Neural progenitor cell (in vitro differentiated cells): Measurements from ENCODE around the gene AGRP.

Source experiments
- EZH2 ChIP-seq: fragments of 200-600 bp; sonication (generic); IDR thresholded peaks from 2 replicates; pipeline ENCODE4 v1.6.1; 2017; ENCODE audit warnings: antibody characterized with exemption, mild to moderate bottlenecking, moderate library complexity
- EZH2phosphoT487 ChIP-seq: fragments of 200-600 bp; sonication (generic); IDR thresholded peaks from 2 replicates; pipeline ENCODE4 v1.6.1; 2017; ENCODE audit warnings: antibody characterized with exemption
- TF ChIP-seq, protein P1 (sequence below): fragments of 200-600 bp; sonication (generic); IDR thresholded peaks from 2 replicates; pipeline ENCODE4 v1.5.1; 2017; ENCODE audit warnings: antibody characterized with exemption, mild to moderate bottlenecking

DNA sequence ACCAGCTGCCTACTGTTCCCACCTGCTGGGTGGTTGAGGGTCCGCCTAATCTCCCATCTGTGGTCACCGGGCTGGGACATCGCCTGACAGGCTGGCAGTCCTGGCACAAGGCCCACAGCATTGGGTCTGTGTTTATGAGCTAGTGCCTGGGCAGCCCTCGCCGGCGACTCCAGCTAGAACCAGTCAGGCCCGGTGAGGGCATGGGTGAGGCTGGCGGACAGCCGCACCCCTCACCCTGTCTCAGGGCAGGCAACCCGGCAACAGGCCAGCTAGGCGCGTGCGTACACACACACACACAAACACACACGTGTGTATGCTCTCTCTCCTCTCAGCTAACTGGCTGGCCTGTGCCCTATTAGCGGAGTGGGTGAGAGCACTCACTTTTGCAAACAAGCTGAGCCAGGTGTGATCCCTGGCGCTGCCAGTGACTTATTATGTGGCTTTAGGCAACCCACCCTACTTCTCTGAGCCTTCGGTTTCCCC is 42.0 kb downstream of the AGRP start:
- TF ChIP-seq EZH2 (no peak), EZH2phosphoT487 (no peak)
- TF ChIP-seq, protein P1, sequence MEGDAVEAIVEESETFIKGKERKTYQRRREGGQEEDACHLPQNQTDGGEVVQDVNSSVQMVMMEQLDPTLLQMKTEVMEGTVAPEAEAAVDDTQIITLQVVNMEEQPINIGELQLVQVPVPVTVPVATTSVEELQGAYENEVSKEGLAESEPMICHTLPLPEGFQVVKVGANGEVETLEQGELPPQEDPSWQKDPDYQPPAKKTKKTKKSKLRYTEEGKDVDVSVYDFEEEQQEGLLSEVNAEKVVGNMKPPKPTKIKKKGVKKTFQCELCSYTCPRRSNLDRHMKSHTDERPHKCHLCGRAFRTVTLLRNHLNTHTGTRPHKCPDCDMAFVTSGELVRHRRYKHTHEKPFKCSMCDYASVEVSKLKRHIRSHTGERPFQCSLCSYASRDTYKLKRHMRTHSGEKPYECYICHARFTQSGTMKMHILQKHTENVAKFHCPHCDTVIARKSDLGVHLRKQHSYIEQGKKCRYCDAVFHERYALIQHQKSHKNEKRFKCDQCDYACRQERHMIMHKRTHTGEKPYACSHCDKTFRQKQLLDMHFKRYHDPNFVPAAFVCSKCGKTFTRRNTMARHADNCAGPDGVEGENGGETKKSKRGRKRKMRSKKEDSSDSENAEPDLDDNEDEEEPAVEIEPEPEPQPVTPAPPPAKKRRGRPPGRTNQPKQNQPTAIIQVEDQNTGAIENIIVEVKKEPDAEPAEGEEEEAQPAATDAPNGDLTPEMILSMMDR = no peak
